ENCODE results near the gene SPIRE2. TPM values are rescaled to one million over a fixed set of nuclear protein-coding genes. Genes with fewer than 3 reads are reported as not detected.
"Not testable (repeated sequence)": the region's sequence is repeated elsewhere in the genome, so short reads cannot be mapped to it uniquely, and the experiment has no call there.

SPIRE2 gene
- total and polyA plus RNA-seq, 5 donors from 2014 or later = 0.35 TPM; not detected in 4

DNA sequence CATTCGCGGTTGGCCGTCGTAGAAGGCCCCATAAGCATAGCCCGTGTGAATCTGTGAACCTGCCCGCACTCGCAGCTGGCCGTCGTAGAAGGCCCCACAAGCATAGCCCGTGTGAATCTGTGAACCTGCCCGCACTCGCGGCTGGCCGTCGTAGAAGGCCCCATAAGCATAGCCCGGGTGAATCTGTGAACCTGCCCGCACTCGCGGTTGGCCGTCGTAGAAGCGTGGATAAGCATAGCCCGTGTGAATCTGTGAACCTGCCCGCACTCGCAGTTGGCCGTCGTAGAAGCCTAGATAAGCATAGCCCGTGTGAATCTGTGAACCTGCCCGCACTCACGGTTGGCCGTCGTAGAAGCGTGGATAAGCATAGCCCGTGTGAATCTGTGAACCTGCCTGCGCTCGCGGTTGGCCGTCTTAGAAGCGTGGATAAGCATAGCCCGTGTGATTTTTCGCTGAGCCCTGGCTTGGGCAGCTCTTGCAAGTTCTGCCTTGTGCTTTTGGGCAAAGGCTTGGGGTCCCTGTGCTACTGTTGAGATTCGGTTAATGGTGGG, 6.6 kb downstream of the SPIRE2 start:
- H3K27ac ChIP-seq (ENCODE audit: insufficient read depth, low read length, poor library complexity, severe bottlenecking); ATAC-seq (ENCODE audit: low read depth in 2 of 2); H3K4me3 ChIP-seq (ENCODE audit: low read depth, low read length); H3K27ac Mint-ChIP-seq; H3K9me3 Mint-ChIP-seq; H3K36me3 ChIP-seq (ENCODE audit: control insufficient read depth, insufficient read depth, low read length); H3K27me3 ChIP-seq (ENCODE audit: control insufficient read depth, insufficient read depth, low read length); H3K4me3 Mint-ChIP-seq; H3K36me3 Mint-ChIP-seq; DNase-seq; H3K9me3 ChIP-seq (ENCODE audit: control insufficient read depth in 2 of 2, low read length in 2 of 2): not testable (repeated sequence)
- Mint-ChIP-seq H3K4me1 (peaks cover 0 to 14% (median 0%) of the 10 kb centered on the region in 4 donors), H3K27me3 (peaks cover 20% of the 10 kb centered on the region)
- peaks cover 13% of the 10 kb centered on the region for H3K4me1 ChIP-seq (ENCODE audit: control insufficient read depth, insufficient read depth, low read length, poor library complexity, severe bottlenecking)

GRCh38 chr16:89836484-89836883, 8.2 kb downstream of the SPIRE2 start:
- peaks cover 13% of the 10 kb centered on the region for H3K4me1 ChIP-seq (ENCODE audit: control insufficient read depth, insufficient read depth, low read length, poor library complexity, severe bottlenecking)
- not testable (repeated sequence) for H3K9me3 ChIP-seq (ENCODE audit: control insufficient read depth in 2 of 2, low read length in 2 of 2); H3K27ac ChIP-seq (ENCODE audit: insufficient read depth, low read length, poor library complexity, severe bottlenecking); ATAC-seq (ENCODE audit: low read depth in 2 of 2); H3K36me3 Mint-ChIP-seq; H3K27me3 ChIP-seq (ENCODE audit: control insufficient read depth, insufficient read depth, low read length); DNase-seq; H3K4me3 Mint-ChIP-seq; H3K36me3 ChIP-seq (ENCODE audit: control insufficient read depth, insufficient read depth, low read length); H3K9me3 Mint-ChIP-seq; H3K27ac Mint-ChIP-seq; H3K4me3 ChIP-seq (ENCODE audit: low read depth, low read length)
- Mint-ChIP-seq H3K27me3 (peaks cover 13% of the 10 kb centered on the region), H3K4me1 (peaks cover 0 to 14% (median 0%) of the 10 kb centered on the region in 4 donors)

GRCh38 chr16:89837014-89837546, 8.8 kb downstream of the SPIRE2 start:
- peaks cover 13% of the 10 kb centered on the region for H3K4me1 ChIP-seq (ENCODE audit: control insufficient read depth, insufficient read depth, low read length, poor library complexity, severe bottlenecking)
- Mint-ChIP-seq H3K4me1 (peaks cover 0 to 14% (median 0%) of the 10 kb centered on the region in 4 donors), H3K27me3 (peaks cover 8% of the 10 kb centered on the region), H3K4me3 (peak overlapping the region in 1 of 4 donors; percentile 78), H3K27ac (peak overlapping the region in 1 of 3 donors; percentile 52), H3K9me3 (peaks cover 0 to 3% (median 0%) of the 10 kb centered on the region in 7 donors), H3K36me3 (no peaks in the 10 kb centered on the region)
- H3K36me3 ChIP-seq (ENCODE audit: control insufficient read depth, insufficient read depth, low read length) = no peaks in the 10 kb centered on the region
- no peaks in the 10 kb centered on the region for H3K9me3 ChIP-seq (ENCODE audit: control insufficient read depth in 2 of 2, low read length in 2 of 2)
- no peaks in the 10 kb centered on the region for H3K27me3 ChIP-seq (ENCODE audit: control insufficient read depth, insufficient read depth, low read length)
- ATAC-seq (ENCODE audit: low read depth in 2 of 2) (no peak), DNase-seq (no peak)
- no peak overlapping the region for H3K4me3 ChIP-seq (ENCODE audit: low read depth, low read length)
- H3K27ac ChIP-seq (ENCODE audit: insufficient read depth, low read length, poor library complexity, severe bottlenecking) = no peak overlapping the region

- H3K36me3 ChIP-seq (ENCODE audit: control insufficient read depth, insufficient read depth, low read length) = no peaks in the 10 kb centered on the region
- Mint-ChIP-seq H3K9me3 (no peaks in the 10 kb centered on the region), H3K4me1 (peaks cover 0 to 24% (median 0%) of the 10 kb centered on the region in 4 donors), H3K27me3 (peaks cover 9% of the 10 kb centered on the region), H3K27ac (no peak overlapping the region), H3K36me3 (no peaks in the 10 kb centered on the region), H3K4me3 (no peak overlapping the region)
- no peaks in the 10 kb centered on the region for H3K9me3 ChIP-seq (ENCODE audit: control insufficient read depth in 2 of 2, low read length in 2 of 2)
- ATAC-seq (ENCODE audit: low read depth in 2 of 2) = peak; percentile 50 to 64
- H3K27me3 ChIP-seq (ENCODE audit: control insufficient read depth, insufficient read depth, low read length) = no peaks in the 10 kb centered on the region
- no peak overlapping the region for H3K4me3 ChIP-seq (ENCODE audit: low read depth, low read length)
- DNase-seq = peak in 2 of 3 donors; percentile 15 to 32
- no peak overlapping the region for H3K27ac ChIP-seq (ENCODE audit: insufficient read depth, low read length, poor library complexity, severe bottlenecking)
- peaks cover 18% of the 10 kb centered on the region for H3K4me1 ChIP-seq (ENCODE audit: control insufficient read depth, insufficient read depth, low read length, poor library complexity, severe bottlenecking)
Measured at GRCh38 chr16:89841275-89841674, 13.0 kb downstream of the SPIRE2 start.

DNA sequence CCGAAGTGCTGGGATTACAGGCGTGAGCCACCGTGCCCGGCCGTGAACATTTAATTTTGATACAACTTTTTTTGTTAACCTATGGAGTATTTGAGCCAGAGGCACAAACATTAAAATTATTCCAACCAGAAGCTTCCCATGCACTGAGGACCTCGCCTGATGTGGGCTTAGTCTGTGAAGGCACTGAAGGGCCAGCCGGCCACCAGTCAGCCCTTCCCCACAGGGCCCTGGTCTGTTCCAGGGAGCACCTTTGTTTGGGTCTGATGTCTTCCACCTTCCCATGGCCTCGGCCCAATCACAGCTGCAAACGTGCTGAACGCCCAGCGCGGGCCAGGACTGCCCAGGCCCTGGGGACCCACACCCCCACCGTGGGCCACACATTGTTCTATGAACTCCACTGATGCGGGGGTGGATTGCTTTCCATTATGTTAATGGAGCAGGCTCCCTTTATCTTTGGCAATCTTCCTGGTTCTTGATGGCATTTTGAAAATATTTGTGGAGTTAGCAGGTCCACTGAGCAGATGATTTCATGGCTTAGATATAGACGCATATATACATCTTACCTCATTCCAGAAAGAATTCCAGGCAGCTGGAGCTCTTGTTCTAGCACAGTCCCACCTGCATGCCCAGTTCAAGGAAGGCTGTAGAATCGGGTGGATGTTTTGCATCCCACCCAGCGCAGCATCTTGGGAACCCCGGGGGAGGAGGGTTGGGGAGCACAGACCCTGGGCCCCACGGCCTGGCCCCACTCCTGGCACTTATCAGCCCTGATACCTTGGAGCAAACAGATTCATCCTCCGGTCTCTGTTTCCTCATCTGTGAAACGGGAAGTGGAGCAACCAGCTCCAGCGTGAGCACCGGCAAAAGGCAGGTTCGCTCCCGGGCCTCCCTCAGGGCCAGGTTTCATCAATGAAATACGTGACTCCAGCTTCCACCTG, 14.5 kb downstream of the SPIRE2 start:
- peaks cover 11% of the 10 kb centered on the region for H3K4me1 ChIP-seq (ENCODE audit: control insufficient read depth, insufficient read depth, low read length, poor library complexity, severe bottlenecking)
- H3K27me3 Mint-ChIP-seq = peaks cover 5% of the 10 kb centered on the region
- H3K9me3 ChIP-seq (ENCODE audit: control insufficient read depth in 2 of 2, low read length in 2 of 2) = no peaks in the 10 kb centered on the region
- H3K4me1 Mint-ChIP-seq = peaks cover 0 to 20% (median 0%) of the 10 kb centered on the region in 4 donors
- no peaks in the 10 kb centered on the region for H3K27me3 ChIP-seq (ENCODE audit: control insufficient read depth, insufficient read depth, low read length)
- H3K27ac ChIP-seq (ENCODE audit: insufficient read depth, low read length, poor library complexity, severe bottlenecking) = no peak overlapping the region
- no peak overlapping the region for H3K4me3 Mint-ChIP-seq
- no peak overlapping the region for H3K27ac Mint-ChIP-seq
- H3K9me3 Mint-ChIP-seq = no peaks in the 10 kb centered on the region
- DNase-seq (no peak), ATAC-seq (ENCODE audit: low read depth in 2 of 2) (no peak)
- no peak overlapping the region for H3K4me3 ChIP-seq (ENCODE audit: low read depth, low read length)
- H3K36me3 Mint-ChIP-seq = no peaks in the 10 kb centered on the region
- no peaks in the 10 kb centered on the region for H3K36me3 ChIP-seq (ENCODE audit: control insufficient read depth, insufficient read depth, low read length)

- DNase-seq (no peak), ATAC-seq (ENCODE audit: low read depth in 2 of 2) (no peak)
- H3K4me3 Mint-ChIP-seq = no peak overlapping the region
- Histone ChIP-seq H3K9me3 (ENCODE audit: control insufficient read depth in 2 of 2, low read length in 2 of 2) (no peaks in the 10 kb centered on the region), H3K36me3 (ENCODE audit: control insufficient read depth, insufficient read depth, low read length) (no peaks in the 10 kb centered on the region), H3K4me1 (ENCODE audit: control insufficient read depth, insufficient read depth, low read length, poor library complexity, severe bottlenecking) (peaks cover 5% of the 10 kb centered on the region), H3K27ac (ENCODE audit: insufficient read depth, low read length, poor library complexity, severe bottlenecking) (no peak overlapping the region), H3K4me3 (ENCODE audit: low read depth, low read length) (no peak overlapping the region), H3K27me3 (ENCODE audit: control insufficient read depth, insufficient read depth, low read length) (no peaks in the 10 kb centered on the region)
- peaks cover 5% of the 10 kb centered on the region for H3K27me3 Mint-ChIP-seq
- H3K9me3 Mint-ChIP-seq = no peaks in the 10 kb centered on the region
- peaks cover 0 to 15% (median 0%) of the 10 kb centered on the region in 4 donors for H3K4me1 Mint-ChIP-seq
- no peaks in the 10 kb centered on the region for H3K36me3 Mint-ChIP-seq
- H3K27ac Mint-ChIP-seq = no peak overlapping the region
Measured at GRCh38 chr16:89843409-89844350, 15.4 kb downstream of the SPIRE2 start.

DNA sequence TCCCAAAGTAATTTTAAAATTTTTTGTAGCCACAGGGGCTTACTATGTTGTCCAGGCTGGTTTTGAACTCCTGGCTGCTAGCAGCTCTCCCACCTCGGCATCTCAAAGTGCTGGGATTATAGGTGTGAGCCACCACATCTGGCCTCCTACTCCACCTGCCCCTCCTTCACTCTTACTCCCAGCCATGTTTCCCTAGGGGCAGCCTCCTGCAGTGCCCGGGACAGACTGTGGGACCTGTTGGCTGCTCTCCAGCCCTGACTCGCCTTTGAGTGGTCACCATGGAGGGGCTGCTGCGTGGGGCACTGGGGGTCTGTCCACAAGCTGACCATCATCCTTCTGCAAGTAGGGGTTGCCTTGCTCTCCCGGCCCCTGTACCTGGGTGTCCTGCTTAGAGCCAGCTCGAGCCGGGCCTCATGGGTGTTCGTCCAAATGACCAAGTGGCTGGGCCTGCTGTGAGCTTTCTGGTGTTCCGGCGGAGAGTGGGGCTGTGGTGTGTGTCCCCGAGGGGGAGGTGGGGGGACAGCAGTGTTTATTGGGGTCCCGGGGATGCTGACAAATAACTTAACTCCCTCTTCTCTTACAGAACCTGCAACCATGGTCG, 16.6 kb downstream of the SPIRE2 start:
- ATAC-seq (ENCODE audit: low read depth in 2 of 2) (no peak), DNase-seq (no peak)
- H3K36me3 ChIP-seq (ENCODE audit: control insufficient read depth, insufficient read depth, low read length) = no peaks in the 10 kb centered on the region
- H3K4me1 Mint-ChIP-seq = peaks cover 0 to 11% (median 0%) of the 10 kb centered on the region in 4 donors
- no peak overlapping the region for H3K27ac ChIP-seq (ENCODE audit: insufficient read depth, low read length, poor library complexity, severe bottlenecking)
- no peak overlapping the region for H3K27ac Mint-ChIP-seq
- no peaks in the 10 kb centered on the region for H3K27me3 ChIP-seq (ENCODE audit: control insufficient read depth, insufficient read depth, low read length)
- no peak overlapping the region for H3K4me3 ChIP-seq (ENCODE audit: low read depth, low read length)
- no peaks in the 10 kb centered on the region for H3K36me3 Mint-ChIP-seq
- no peaks in the 10 kb centered on the region for H3K9me3 ChIP-seq (ENCODE audit: control insufficient read depth in 2 of 2, low read length in 2 of 2)
- no peak overlapping the region for H3K4me3 Mint-ChIP-seq
- H3K9me3 Mint-ChIP-seq = no peaks in the 10 kb centered on the region
- peaks cover 5% of the 10 kb centered on the region for H3K27me3 Mint-ChIP-seq
- peaks cover 5% of the 10 kb centered on the region for H3K4me1 ChIP-seq (ENCODE audit: control insufficient read depth, insufficient read depth, low read length, poor library complexity, severe bottlenecking)
